Spleen (tissue), 11 donors: ENCODE measurements around the gene MYO16. TPM values are rescaled to one million over a fixed set of nuclear protein-coding genes. Genes with fewer than 3 reads are reported as not detected.

Experiments used
- DNase-seq: peaks from one replicate; pipeline ENCODE4 v3.0.0-alpha.2; 2020
- H3K27ac ChIP-seq, 8 donors: fragments of 200-600 bp; sonication (generic) in 7 of 8; 1 replicate in 4 of 8; 2 replicates in 4 of 8; pipeline versions ENCODE4 v1.5.0 to v1.8.0; 2016 to 2021; ENCODE audit warnings: inconsistent platforms in 4 of 8, mild to moderate bottlenecking in 4 of 8, moderate library complexity in 1 of 8
- H3K27me3 ChIP-seq, 7 donors: fragments of 200-600 bp; sonication (generic) in 6 of 7; replicated peaks in 1 of 7; 1 replicate in 4 of 7; 2 replicates in 3 of 7; pipeline versions ENCODE4 v1.5.0 to v1.8.0; 2016 to 2021; ENCODE audit warnings: inconsistent platforms in 3 of 7, mild to moderate bottlenecking in 1 of 7
- H3K36me3 ChIP-seq, 6 donors: fragments of 200-600 bp; sonication (generic) in 5 of 6; 1 replicate in 4 of 6; 2 replicates in 2 of 6; pipeline versions ENCODE4 v1.5.0 to v1.8.0; 2016 to 2021; ENCODE audit warnings: inconsistent platforms in 2 of 6
- H3K4me1 ChIP-seq, 6 donors: fragments of 200-600 bp; sonication (generic) in 5 of 6; 1 replicate in 3 of 6; 2 replicates in 3 of 6; pipeline versions ENCODE4 v1.5.0 to v1.8.0; 2016 to 2021; ENCODE audit warnings: inconsistent platforms in 3 of 6
- H3K4me3 ChIP-seq, 8 donors: fragments of 200-600 bp; sonication (generic) in 7 of 8; 1 replicate in 4 of 8; 2 replicates in 4 of 8; pipeline versions ENCODE4 v1.5.0 to v1.8.0; 2016 to 2021; ENCODE audit warnings: inconsistent platforms in 4 of 8, mild to moderate bottlenecking in 4 of 8, moderate library complexity in 2 of 8
- H3K9me3 ChIP-seq, 8 donors: fragments of 200-600 bp; sonication (generic) in 7 of 8; 1 replicate in 4 of 8; 2 replicates in 4 of 8; pipeline versions ENCODE4 v1.5.0 to v1.8.0; 2016 to 2021; ENCODE audit warnings: inconsistent platforms in 4 of 8
- CTCF ChIP-seq, 11 experiments: fragments of 200-600 bp in 7 of 11; fragments of 450-650 bp in 4 of 11; sonication (generic) in 4 of 11; IDR thresholded peaks in 8 of 11; conservative IDR thresholded peaks in 3 of 11; 1 replicate in 7 of 11; 2 replicates in 4 of 11; pipeline versions ENCODE4 v1.4.0 to v1.8.0; 2016 to 2021; ENCODE audit warnings: antibody characterized with exemption in 11 of 11, inconsistent platforms in 4 of 11, mild to moderate bottlenecking in 1 of 11
- POLR2A ChIP-seq, 3 donors: fragments of 450-650 bp; IDR thresholded peaks; one replicate each; pipeline ENCODE4 v1.5.1; 2017; ENCODE audit warnings: antibody characterized with exemption in 3 of 3, mild to moderate bottlenecking in 1 of 3
- POLR2AphosphoS5 ChIP-seq, 3 donors: sonication (generic); formaldehyde crosslinking; IDR thresholded peaks; one replicate each; pipeline ENCODE4 v1.5.1; 2017; ENCODE audit warnings: antibody characterized with exemption in 3 of 3
- WGBS, 5 donors: extraction: QIAGEN DNeasy Blood & Tissue Kit in 3 of 5; methylation state at CpG; one replicate each; pipeline versions ENCODE4 v1.1.5 to v1.1.7; 2013 to 2018; 5-methylcytosine and 5-hydroxymethylcytosine counted together
- intact Hi-C: fragments of 100-400 bp; cut with DNase I; formaldehyde crosslinking; loops from one replicate; pipeline ENCODE4 v1.15.0; 2023; ENCODE audit warnings: low total_unique reads
- polyA plus RNA-seq, 3 donors: library from polyadenylated mRNA; stranded (reverse); fragments of 200-250 nt; gene quantifications; one replicate each; pipeline ENCODE4 v1.2.1, GENCODE V29; 2013
- total RNA-seq, 7 donors: library from RNA; depleted of rRNA in 3 of 7; stranded (reverse); fragments of >200 nt in 3 of 7; fragmentation: NEBNext Ultra II Directional in 4 of 7; extraction: Animal tissue kit (Norgen Biotek cat#: 25700) in 4 of 7; gene quantifications; one replicate each; pipeline versions ENCODE4 v1.1.0 to v1.2.1, GENCODE V29; 2016 to 2021
- donor health status: healthy with polysubstance abuse.
- donor health status: DM: no; HTN: no; CAD: no; lungs with moderate emphysema.
- donor health status: DM: no; HTN: no; CAD: no.
- donor health status: Bipolar disorder and iron deficiency.
- donor health status: healthy.
- donor health status: DM: no; HTN: no; CAD: no.
- donor health status: DM: yes; HTN: yes; CAD: no.

MYO16 gene
- total and polyA plus RNA-seq, 10 donors, result 0.03 to 0.51 (median 0.26) TPM; not detected in 1

GRCh38 chr13:108733022-108733560 lies 103.7 kb downstream of the MYO16 start:
- intact Hi-C loops, result no loop called here
- TF ChIP-seq CTCF (IDR thresholded peaks at IDR 0.05 in 8 of 11, conservative IDR thresholded peaks at IDR 0.05 in 3 of 11) (no peak), POLR2AphosphoS5 (IDR thresholded peaks at IDR 0.05) (no peak), POLR2A (IDR thresholded peaks at IDR 0.05) (no peak)

GRCh38 chr13:108734676-108735075 lies 105.3 kb downstream of the MYO16 start:
- Histone ChIP-seq H3K27ac (no peak overlapping the region), H3K27me3 (no peaks in the 10 kb centered on the region)
- TF ChIP-seq POLR2A (IDR thresholded peaks at IDR 0.05) (no peak), POLR2AphosphoS5 (IDR thresholded peaks at IDR 0.05) (no peak), CTCF (IDR thresholded peaks at IDR 0.05 in 8 of 11, conservative IDR thresholded peaks at IDR 0.05 in 3 of 11) (no peak)

More at GRCh38 chr13:108733022-108733560, 103.7 kb downstream of the MYO16 start:
- Histone ChIP-seq H3K27me3 (no peaks in the 10 kb centered on the region), H3K36me3 (no peaks in the 10 kb centered on the region), H3K9me3 (peaks cover 0 to 10% (median 2%) of the 10 kb centered on the region in 8 donors), H3K4me1 (no peaks in the 10 kb centered on the region), H3K27ac (no peak overlapping the region), H3K4me3 (no peak overlapping the region)
- no peak for DNase-seq
- WGBS, 5 donors, result 47 to 66% (median 52%) methylated on average over 3 of the region's 3 CpGs

GRCh38 chr13:108741930-108742329 lies 112.5 kb downstream of the MYO16 start:
- Histone ChIP-seq H3K27me3 (no peaks in the 10 kb centered on the region), H3K4me1 (no peaks in the 10 kb centered on the region), H3K9me3 (peaks cover 0 to 20% (median 7%) of the 10 kb centered on the region in 8 donors), H3K4me3 (no peak overlapping the region), H3K36me3 (no peaks in the 10 kb centered on the region), H3K27ac (no peak overlapping the region)
- TF ChIP-seq POLR2AphosphoS5 (IDR thresholded peaks at IDR 0.05) (no peak), CTCF (IDR thresholded peaks at IDR 0.05 in 8 of 11, conservative IDR thresholded peaks at IDR 0.05 in 3 of 11) (no peak), POLR2A (IDR thresholded peaks at IDR 0.05) (no peak)
- WGBS, 5 donors, result 80 to 88% (median 85%) methylated on average over 5 of the region's 5 CpGs
- DNase-seq, result no peak
- intact Hi-C loops, result no loop called here

More at GRCh38 chr13:108734676-108735075, 105.3 kb downstream of the MYO16 start:
- no peaks in the 10 kb centered on the region for H3K4me1 ChIP-seq
- intact Hi-C loops, result no loop called here
- WGBS, 5 donors, result 68 to 79% (median 69%) methylated on average over 4 of the region's 4 CpGs
- H3K4me3 ChIP-seq, result no peak overlapping the region
- no peaks in the 10 kb centered on the region for H3K36me3 ChIP-seq
- H3K9me3 ChIP-seq, result peaks cover 0 to 10% (median 2%) of the 10 kb centered on the region in 8 donors
- no peak for DNase-seq

- H3K27ac ChIP-seq, result no peak overlapping the region
- 68 to 84% (median 74%) methylated on average over 2 of the region's 2 CpGs for WGBS, 5 donors
- intact Hi-C loops, result no loop called here
- H3K4me1 ChIP-seq, result no peaks in the 10 kb centered on the region
- peaks cover 0 to 20% (median 7%) of the 10 kb centered on the region in 8 donors for H3K9me3 ChIP-seq
- no peak overlapping the region for H3K4me3 ChIP-seq
- no peaks in the 10 kb centered on the region for H3K36me3 ChIP-seq
- no peaks in the 10 kb centered on the region for H3K27me3 ChIP-seq
- TF ChIP-seq POLR2AphosphoS5 (IDR thresholded peaks at IDR 0.05), result no peak
- TF ChIP-seq POLR2A (IDR thresholded peaks at IDR 0.05), result no peak
- TF ChIP-seq CTCF (IDR thresholded peaks at IDR 0.05 in 8 of 11, conservative IDR thresholded peaks at IDR 0.05 in 3 of 11), result no peak
- no peak for DNase-seq
Measured at GRCh38 chr13:108742701-108743451, 113.5 kb downstream of the MYO16 start.
